SK-N-SH (cell line): ENCODE results near the gene PHYH. TPM values are rescaled to one million over a fixed set of nuclear protein-coding genes. Genes with fewer than 3 reads are reported as not detected.

ENCODE experiments used
- CTCF ChIA-PET: fragments of 300-600, 350-600 bp; formaldehyde crosslinking; extraction: SDS; loops from one replicate; lab custom pipeline; 2021; lab: Yijun Ruan, JAX
- POLR2A ChIA-PET: fragments of 350-600 bp; sonication (Branson Sonifier 250); formaldehyde crosslinking; extraction: SDS; loops from one replicate; lab custom pipeline; 2020; ENCODE audit warnings: antibody characterized with exemption, inconsistent platforms; lab: Yijun Ruan, JAX
- DNase-seq: peaks from one replicate; pipeline ENCODE4 v3.0.0; 2012
- H2AFZ ChIP-seq: fragments of 200-600 bp; sonication (generic); 2 replicates; pipeline ENCODE4 v1.8.1; 2016; ENCODE audit warnings: antibody characterized with exemption, mild to moderate bottlenecking, low read depth
- H3F3A ChIP-seq: fragments of 200-600 bp; sonication (generic); replicated peaks from 2 replicates; pipeline ENCODE3; 2016; ENCODE audit warnings: antibody characterized with exemption, mild to moderate bottlenecking; ENCODE audit not compliant: insufficient read depth
- H3K27ac ChIP-seq, 2 experiments: fragments of 200-500 bp in 1 of 2; fragments of 200-600 bp in 1 of 2; sonication (Bioruptor generic) in 1 of 2; sonication (generic), shearing (Covaris generic) in 1 of 2; 2 replicates each; pipeline versions ENCODE4 v1.5.1 to v1.6.1; 2014 to 2016; ENCODE audit warnings: low read depth in 2 of 2, inconsistent platforms in 1 of 2, low read length in 1 of 2, mild to moderate bottlenecking in 1 of 2, mixed read lengths in 1 of 2
- H3K27me3 ChIP-seq: fragments of 200-600 bp; sonication (generic), shearing (Covaris generic); 2 replicates; pipeline ENCODE4 v1.6.1; 2016; ENCODE audit warnings: mixed run types; ENCODE audit not compliant: insufficient read depth
- H3K36me3 ChIP-seq, 2 experiments: fragments of 200-500 bp in 1 of 2; fragments of 200-600 bp in 1 of 2; sonication (Bioruptor generic) in 1 of 2; sonication (generic) in 1 of 2; replicated peaks in 1 of 2; 2 replicates each; pipeline versions ENCODE3 to v1.5.1; 2014 to 2016; ENCODE audit warnings: low read length in 1 of 2, mild to moderate bottlenecking in 1 of 2; ENCODE audit not compliant: insufficient read depth in 2 of 2, control insufficient read depth in 1 of 2
- H3K4me1 ChIP-seq, 2 experiments: fragments of 200-500 bp in 1 of 2; fragments of 200-600 bp in 1 of 2; sonication (Bioruptor generic) in 1 of 2; sonication (generic), shearing (Covaris generic) in 1 of 2; 2 replicates each; pipeline versions ENCODE4 v1.5.1 to v1.6.1; 2014 to 2016; ENCODE audit warnings: low read depth in 1 of 2, low read length in 1 of 2, mixed run types in 1 of 2; ENCODE audit not compliant: insufficient read depth in 2 of 2, control insufficient read depth in 1 of 2
- H3K4me2 ChIP-seq: fragments of 200-600 bp; sonication (generic), shearing (Covaris generic); 2 replicates; pipeline ENCODE4 v1.6.1; 2017; ENCODE audit warnings: mixed run types
- H3K4me3 ChIP-seq, 2 experiments: fragments of 200-500 bp in 1 of 2; fragments of 200-600 bp in 1 of 2; sonication (Bioruptor generic) in 1 of 2; sonication (generic), shearing (Covaris generic) in 1 of 2; 2 replicates each; pipeline versions ENCODE4 v1.5.1 to v1.8.1; 2014 to 2016; ENCODE audit warnings: low read depth in 2 of 2, inconsistent platforms in 1 of 2, low read length in 1 of 2, mild to moderate bottlenecking in 1 of 2, mixed read lengths in 1 of 2, moderate library complexity in 1 of 2
- H3K79me2 ChIP-seq: fragments of 200-600 bp; sonication (generic); 2 replicates; pipeline ENCODE4 v1.8.1; 2017; ENCODE audit warnings: mild to moderate bottlenecking; ENCODE audit not compliant: insufficient read depth
- H3K9ac ChIP-seq: fragments of 200-600 bp; sonication (generic); 2 replicates; pipeline ENCODE4 v1.6.1; 2017; ENCODE audit warnings: mixed run types
- H3K9me2 ChIP-seq: fragments of 200-600 bp; sonication (generic); 2 replicates; pipeline ENCODE4 v1.6.1; 2017; ENCODE audit warnings: mixed run types
- H3K9me3 ChIP-seq: fragments of 200-600 bp; sonication (generic); 2 replicates; pipeline ENCODE4 v1.6.1; 2017; ENCODE audit warnings: mixed run types, mild to moderate bottlenecking, moderate library complexity
- H4K20me1 ChIP-seq: fragments of 200-600 bp; sonication (generic); 2 replicates; pipeline ENCODE4 v1.6.1; 2017; ENCODE audit warnings: mild to moderate bottlenecking, mixed run types; ENCODE audit not compliant: insufficient read depth
- FOSL2 ChIP-seq: IDR thresholded peaks from 2 replicates; pipeline ENCODE4 v1.4.0; 2012; ENCODE audit warnings: low read depth, mild to moderate bottlenecking, moderate library complexity, borderline replicate concordance
- FOXJ3 ChIP-seq: sonication (generic); formaldehyde crosslinking; IDR thresholded peaks from 2 replicates; pipeline ENCODE4 v1.5.1; 2020; ENCODE audit warnings: mild to moderate bottlenecking, missing genetic modification reagents
- GATA2 ChIP-seq: sonication (generic); formaldehyde crosslinking; IDR thresholded peaks from 2 replicates; pipeline ENCODE4 v1.5.0; 2020; ENCODE audit warnings: mild to moderate bottlenecking, missing genetic modification reagents
- IRF3 ChIP-seq: fragments of 150-350 bp; IDR thresholded peaks from 2 replicates; pipeline ENCODE4 v1.6.1; 2016; ENCODE audit warnings: mild to moderate bottlenecking, low read depth, low read length
- JUND ChIP-seq: IDR thresholded peaks from 2 replicates; pipeline ENCODE4 v1.4.0; 2012
- MEF2A ChIP-seq: IDR thresholded peaks from 2 replicates; pipeline ENCODE4 v1.4.0; 2012; ENCODE audit warnings: low read depth, borderline replicate concordance
- NFIC ChIP-seq: IDR thresholded peaks from 2 replicates; pipeline ENCODE4 v1.4.0; 2012; ENCODE audit warnings: borderline replicate concordance
- NRF1 ChIP-seq: IDR thresholded peaks from 2 replicates; pipeline ENCODE4 v1.6.1; 2012; ENCODE audit warnings: low read depth, mild to moderate bottlenecking, low read length
- POLR2AphosphoS5 ChIP-seq: IDR thresholded peaks from 2 replicates; pipeline ENCODE4 v1.6.1; 2012; ENCODE audit warnings: low read depth, low read length
- RCOR1 ChIP-seq: fragments of 150-350 bp; IDR thresholded peaks from 2 replicates; pipeline ENCODE4 v1.6.1; 2017; ENCODE audit warnings: antibody characterized with exemption, low read length
- RFX5 ChIP-seq: IDR thresholded peaks from 2 replicates; pipeline ENCODE4 v1.6.1; 2012; ENCODE audit warnings: mild to moderate bottlenecking, improper control_type of control experiment, low read length
- RXRA ChIP-seq: IDR thresholded peaks from 2 replicates; pipeline ENCODE4 v1.4.0; 2012; ENCODE audit warnings: low read depth, mild to moderate bottlenecking, borderline replicate concordance
- SIN3A ChIP-seq: IDR thresholded peaks from 2 replicates; pipeline ENCODE4 v1.6.1; 2012; ENCODE audit warnings: low read depth, mild to moderate bottlenecking, low read length, moderate library complexity, borderline replicate concordance
- SMC3 ChIP-seq: IDR thresholded peaks from 2 replicates; pipeline ENCODE4 v1.6.1; 2012; ENCODE audit warnings: low read depth, low read length, improper control_type of control experiment
- TAF1 ChIP-seq: IDR thresholded peaks from 2 replicates; pipeline ENCODE4 v1.6.1; 2012; ENCODE audit warnings: low read depth, mild to moderate bottlenecking, low read length, moderate library complexity, borderline replicate concordance
- TEAD4 ChIP-seq: IDR thresholded peaks from 2 replicates; pipeline ENCODE4 v1.4.0; 2012; ENCODE audit warnings: mild to moderate bottlenecking, borderline replicate concordance; ENCODE audit not compliant: insufficient read depth
- WGBS: methylation state at CpG from one replicate; pipeline ENCODE4 v1.1.6; 2017; ENCODE audit warnings: low lambda C conversion rate; 5-methylcytosine and 5-hydroxymethylcytosine counted together
- polyA plus RNA-seq, 3 experiments: library from polyadenylated mRNA; depleted of rRNA; stranded (reverse); fragments of >200 nt; gene quantifications; 2 replicates each; pipeline ENCODE4 v1.2.3, GENCODE V29; 2012
- TF ChIP-seq, protein P1 (sequence below): IDR thresholded peaks from 2 replicates; pipeline ENCODE4; 2012
- TF ChIP-seq, protein P2 (sequence below): IDR thresholded peaks from 2 replicates; pipeline ENCODE4 v1.4.0; 2012; ENCODE audit warnings: low read depth
- TF ChIP-seq, protein P3 (sequence below): fragments of 200-600 bp; sonication (generic); IDR thresholded peaks from 2 replicates; pipeline ENCODE4 v1.6.1; 2017; ENCODE audit warnings: antibody characterized with exemption, mild to moderate bottlenecking, moderate library complexity
- TF ChIP-seq, protein P4 (sequence below): IDR thresholded peaks from 2 replicates; pipeline ENCODE4 v1.4.0; 2012; ENCODE audit warnings: low read depth, borderline replicate concordance

PHYH gene
- polyA plus RNA-seq, 1 of the 3 experiments (the other 2 are of a cell fraction), result 16.2 TPM

GRCh38 chr10:13238271-13239077, 61.4 kb downstream of the PHYH start (continued):
- TF ChIP-seq, protein P1, sequence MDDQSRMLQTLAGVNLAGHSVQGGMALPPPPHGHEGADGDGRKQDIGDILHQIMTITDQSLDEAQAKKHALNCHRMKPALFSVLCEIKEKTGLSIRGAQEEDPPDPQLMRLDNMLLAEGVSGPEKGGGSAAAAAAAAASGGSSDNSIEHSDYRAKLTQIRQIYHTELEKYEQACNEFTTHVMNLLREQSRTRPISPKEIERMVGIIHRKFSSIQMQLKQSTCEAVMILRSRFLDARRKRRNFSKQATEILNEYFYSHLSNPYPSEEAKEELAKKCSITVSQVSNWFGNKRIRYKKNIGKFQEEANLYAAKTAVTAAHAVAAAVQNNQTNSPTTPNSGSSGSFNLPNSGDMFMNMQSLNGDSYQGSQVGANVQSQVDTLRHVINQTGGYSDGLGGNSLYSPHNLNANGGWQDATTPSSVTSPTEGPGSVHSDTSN, result no peak
- TF ChIP-seq TAF1 (no peak), RCOR1 (no peak), JUND (no peak), MEF2A (no peak), SMC3 (no peak)
- TF ChIP-seq, protein P2, sequence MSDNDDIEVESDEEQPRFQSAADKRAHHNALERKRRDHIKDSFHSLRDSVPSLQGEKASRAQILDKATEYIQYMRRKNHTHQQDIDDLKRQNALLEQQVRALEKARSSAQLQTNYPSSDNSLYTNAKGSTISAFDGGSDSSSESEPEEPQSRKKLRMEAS, result no peak
- TF ChIP-seq, protein P3, sequence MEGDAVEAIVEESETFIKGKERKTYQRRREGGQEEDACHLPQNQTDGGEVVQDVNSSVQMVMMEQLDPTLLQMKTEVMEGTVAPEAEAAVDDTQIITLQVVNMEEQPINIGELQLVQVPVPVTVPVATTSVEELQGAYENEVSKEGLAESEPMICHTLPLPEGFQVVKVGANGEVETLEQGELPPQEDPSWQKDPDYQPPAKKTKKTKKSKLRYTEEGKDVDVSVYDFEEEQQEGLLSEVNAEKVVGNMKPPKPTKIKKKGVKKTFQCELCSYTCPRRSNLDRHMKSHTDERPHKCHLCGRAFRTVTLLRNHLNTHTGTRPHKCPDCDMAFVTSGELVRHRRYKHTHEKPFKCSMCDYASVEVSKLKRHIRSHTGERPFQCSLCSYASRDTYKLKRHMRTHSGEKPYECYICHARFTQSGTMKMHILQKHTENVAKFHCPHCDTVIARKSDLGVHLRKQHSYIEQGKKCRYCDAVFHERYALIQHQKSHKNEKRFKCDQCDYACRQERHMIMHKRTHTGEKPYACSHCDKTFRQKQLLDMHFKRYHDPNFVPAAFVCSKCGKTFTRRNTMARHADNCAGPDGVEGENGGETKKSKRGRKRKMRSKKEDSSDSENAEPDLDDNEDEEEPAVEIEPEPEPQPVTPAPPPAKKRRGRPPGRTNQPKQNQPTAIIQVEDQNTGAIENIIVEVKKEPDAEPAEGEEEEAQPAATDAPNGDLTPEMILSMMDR, result no peak

- H3K79me2 ChIP-seq, result no peaks in the 10 kb centered on the region
- H3K27me3 ChIP-seq, result no peaks in the 10 kb centered on the region
- H3K9ac ChIP-seq, result no peak overlapping the region
- ChIA-PET POLR2A (no interaction called here), CTCF (interaction anchor here (1.8 kb wide), 1 partner anchor 66 kb away, joined by 5 read pairs; no protein-coding TSS in a partner anchor)
- H3K9me3 ChIP-seq, result no peaks in the 10 kb centered on the region
- no peaks in the 10 kb centered on the region for H3K9me2 ChIP-seq
- WGBS, result 80% methylated on average over 8 of the region's 8 CpGs
- H4K20me1 ChIP-seq, result no peaks in the 10 kb centered on the region
- H3K4me1 ChIP-seq, result peaks cover 0 to 16% of the 10 kb centered on the region in 2 experiments; a peak in 1 of 4 replicates
- no peak for DNase-seq
- TF ChIP-seq RXRA (no peak), NRF1 (no peak), TAF1 (no peak), GATA2 (CRISPR knock-in tag) (no peak), FOSL2 (no peak), TEAD4 (no peak), RFX5 (no peak), POLR2AphosphoS5 (no peak), JUND (no peak), SMC3 (no peak), SIN3A (no peak), MEF2A (no peak), NFIC (no peak), IRF3 (no peak), FOXJ3 (CRISPR knock-in tag) (no peak)
- TF ChIP-seq, protein P3, result no peak
- TF ChIP-seq, protein P4, sequence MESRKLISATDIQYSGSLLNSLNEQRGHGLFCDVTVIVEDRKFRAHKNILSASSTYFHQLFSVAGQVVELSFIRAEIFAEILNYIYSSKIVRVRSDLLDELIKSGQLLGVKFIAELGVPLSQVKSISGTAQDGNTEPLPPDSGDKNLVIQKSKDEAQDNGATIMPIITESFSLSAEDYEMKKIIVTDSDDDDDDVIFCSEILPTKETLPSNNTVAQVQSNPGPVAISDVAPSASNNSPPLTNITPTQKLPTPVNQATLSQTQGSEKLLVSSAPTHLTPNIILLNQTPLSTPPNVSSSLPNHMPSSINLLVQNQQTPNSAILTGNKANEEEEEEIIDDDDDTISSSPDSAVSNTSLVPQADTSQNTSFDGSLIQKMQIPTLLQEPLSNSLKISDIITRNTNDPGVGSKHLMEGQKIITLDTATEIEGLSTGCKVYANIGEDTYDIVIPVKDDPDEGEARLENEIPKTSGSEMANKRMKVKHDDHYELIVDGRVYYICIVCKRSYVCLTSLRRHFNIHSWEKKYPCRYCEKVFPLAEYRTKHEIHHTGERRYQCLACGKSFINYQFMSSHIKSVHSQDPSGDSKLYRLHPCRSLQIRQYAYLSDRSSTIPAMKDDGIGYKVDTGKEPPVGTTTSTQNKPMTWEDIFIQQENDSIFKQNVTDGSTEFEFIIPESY, result no peak
- H3K4me3 ChIP-seq, result no peak overlapping the region
- no peak overlapping the region for H3K27ac ChIP-seq
- no peaks in the 10 kb centered on the region for H3F3A ChIP-seq
- H3K36me3 ChIP-seq, result no peaks in the 10 kb centered on the region
- H2AFZ ChIP-seq, result no peak overlapping the region
- H3K4me2 ChIP-seq, result no peak overlapping the region
These were observed 63.2 kb downstream of the PHYH start for GRCh38 chr10:13236638-13237037.
